GM12873 (cell line): ENCODE results near the gene STAT1.

Source experiments
- CTCF ChIP-seq: IDR thresholded peaks from 2 replicates; pipeline ENCODE4 v1.5.1; 2012; ENCODE audit warnings: low read depth, mild to moderate bottlenecking, moderate library complexity, low read length, control low read depth; ENCODE audit not compliant: insufficient read depth; ENCODE audit errors: missing control alignments

STAT1 gene

GRCh38 chr2:191039616-191040015, 25.6 kb upstream of the STAT1 start:
- TF ChIP-seq CTCF = no peak

GRCh38 chr2:191038741-191039140, 24.8 kb upstream of the STAT1 start:
- no peak for TF ChIP-seq CTCF

- no peak for TF ChIP-seq CTCF
These were observed 24.3 kb upstream of the STAT1 start for GRCh38 chr2:191038241-191038725.

GRCh38 chr2:191037351-191037750, 23.4 kb upstream of the STAT1 start:
- no peak for TF ChIP-seq CTCF

GRCh38 chr2:191036363-191036762, 22.4 kb upstream of the STAT1 start:
- TF ChIP-seq CTCF = no peak

- TF ChIP-seq CTCF = no peak
These were observed 18.8 kb upstream of the STAT1 start for GRCh38 chr2:191032588-191033429.

- TF ChIP-seq CTCF = no peak
These were observed 17.3 kb upstream of the STAT1 start for GRCh38 chr2:191031256-191031655.
